CD4-positive, alpha-beta T cell treated with Interleukin-12 subunit alpha and Interleukin-12 subunit beta, for 1 hour (primary cell): ENCODE measurements around the gene SYVN1.
"Not testable (repeated sequence)": the region's sequence is repeated elsewhere in the genome, so short reads cannot be mapped to it uniquely, and the experiment has no call there.

Experiments
- DNase-seq: peaks from one replicate; pipeline ENCODE4 v3.0.0-alpha.2; 2020

Gene SYVN1

GRCh38 chr11:65150509-65151299 lies 16.4 kb upstream of the SYVN1 start:
- no peak for DNase-seq

GRCh38 chr11:65150131-65150508 lies 15.8 kb upstream of the SYVN1 start:
- DNase-seq, result not testable (repeated sequence)

- DNase-seq, result no peak
Observed at GRCh38 chr11:65148657-65149056, 14.3 kb upstream of the SYVN1 start.

- no peak for DNase-seq
Observed at GRCh38 chr11:65147352-65148075, 13.2 kb upstream of the SYVN1 start.

- DNase-seq, result no peak
Observed at GRCh38 chr11:65141896-65142494, 7.7 kb upstream of the SYVN1 start.

GRCh38 chr11:65136515-65137096 lies 2.3 kb upstream of the SYVN1 start:
- no peak for DNase-seq

GRCh38 chr11:65135633-65136145 lies 1.4 kb upstream of the SYVN1 start:
- no peak for DNase-seq

- peak; percentile 93 for DNase-seq
Observed at GRCh38 chr11:65134952-65135632, 773 bp upstream of the SYVN1 start.

- DNase-seq, result no peak
Observed at GRCh38 chr11:65133724-65134123, 595 bp downstream of the SYVN1 start.

- peak; percentile 57 for DNase-seq
Observed at GRCh38 chr11:65132988-65133700, 1.2 kb downstream of the SYVN1 start.

GRCh38 chr11:65132238-65132987 lies 1.9 kb downstream of the SYVN1 start:
- DNase-seq, result no peak

- no peak for DNase-seq
Observed at GRCh38 chr11:65131895-65132237, 2.5 kb downstream of the SYVN1 start.

- no peak for DNase-seq
Observed at GRCh38 chr11:65131417-65131776, 2.9 kb downstream of the SYVN1 start.

- DNase-seq, result no peak
Observed at GRCh38 chr11:65130631-65131416, 3.5 kb downstream of the SYVN1 start.

- DNase-seq, result no peak
Observed at GRCh38 chr11:65129649-65130441, 4.5 kb downstream of the SYVN1 start.

GRCh38 chr11:65128182-65129145 lies 5.9 kb downstream of the SYVN1 start:
- DNase-seq, result no peak

GRCh38 chr11:65127473-65128181 lies 6.7 kb downstream of the SYVN1 start:
- DNase-seq, result no peak
